HFF-Myc (cell line): ENCODE measurements around the gene EPM2AIP1.

Experiments used
- DNase-seq: peaks from one replicate; pipeline ENCODE4 v3.0.0-alpha.2; 2011; ENCODE audit warnings: low read depth; ENCODE audit errors: extremely low read depth
- H3K4me3 ChIP-seq: replicated peaks from 2 replicates; pipeline ENCODE4 v1.5.1; 2011; ENCODE audit warnings: low read depth, mild to moderate bottlenecking, control low read depth, low read length
- CTCF ChIP-seq: IDR thresholded peaks from 2 replicates; pipeline ENCODE4 v1.5.1; 2012; ENCODE audit warnings: mild to moderate bottlenecking, low read depth, low read length, control low read depth; ENCODE audit errors: missing control alignments

EPM2AIP1 gene

GRCh38 chr3:37031096-37031682 is 38.3 kb upstream of the EPM2AIP1 start:
- TF ChIP-seq CTCF: no peak
- no peak overlapping the region for H3K4me3 ChIP-seq
- no peak for DNase-seq

GRCh38 chr3:37030588-37030987 is 37.7 kb upstream of the EPM2AIP1 start:
- no peak for TF ChIP-seq CTCF
- no peak for DNase-seq
- H3K4me3 ChIP-seq: no peak overlapping the region

- H3K4me3 ChIP-seq: no peak overlapping the region
- no peak for DNase-seq
- TF ChIP-seq CTCF: no peak
These were observed 36.7 kb upstream of the EPM2AIP1 start for GRCh38 chr3:37029516-37030163.

GRCh38 chr3:37029111-37029510 is 36.2 kb upstream of the EPM2AIP1 start:
- no peak for DNase-seq
- no peak for TF ChIP-seq CTCF
- H3K4me3 ChIP-seq: no peak overlapping the region

- no peak overlapping the region for H3K4me3 ChIP-seq
- DNase-seq: no peak
- TF ChIP-seq CTCF: no peak
These were observed 35.4 kb upstream of the EPM2AIP1 start for GRCh38 chr3:37028329-37028728.

GRCh38 chr3:37026851-37027250 is 33.9 kb upstream of the EPM2AIP1 start:
- no peak for DNase-seq
- TF ChIP-seq CTCF: no peak
- no peak overlapping the region for H3K4me3 ChIP-seq
